WTC11 (cell line): Measurements from ENCODE around the gene CRB1.
"Not testable (repeated sequence)": the region's sequence is repeated elsewhere in the genome, so short reads cannot be mapped to it uniquely, and the experiment has no call there.

Experiments
- CREB1 ChIP-seq: sonication (generic); formaldehyde crosslinking; IDR thresholded peaks from 2 replicates; pipeline ENCODE4 v1.8.0; 2023; ENCODE audit warnings: mild to moderate bottlenecking, missing genetic modification reagents
- CTCF ChIP-seq: fragments of 200-600 bp; IDR thresholded peaks from 2 replicates; pipeline ENCODE4 v1.8.0; 2022; ENCODE audit warnings: antibody characterized with exemption
- FOXJ3 ChIP-seq: sonication (generic); formaldehyde crosslinking; IDR thresholded peaks from 2 replicates; pipeline ENCODE4 v1.9.0; 2021; ENCODE audit warnings: missing genetic modification reagents, mild to moderate bottlenecking, borderline replicate concordance
- FOXP4 ChIP-seq: sonication (generic); formaldehyde crosslinking; IDR thresholded peaks from 2 replicates; pipeline ENCODE4 v1.8.0; 2022; ENCODE audit warnings: mild to moderate bottlenecking, missing genetic modification reagents
- JUN ChIP-seq: sonication (generic); formaldehyde crosslinking; IDR thresholded peaks from 2 replicates; pipeline ENCODE4 v1.8.0; 2023; ENCODE audit warnings: mild to moderate bottlenecking, missing genetic modification reagents
- MAX ChIP-seq: sonication (generic); formaldehyde crosslinking; IDR thresholded peaks from 2 replicates; pipeline ENCODE4 v1.8.0; 2022; ENCODE audit warnings: mild to moderate bottlenecking, missing genetic modification reagents
- OVOL2 ChIP-seq: fragments of 250-450 bp; sonication (Bioruptor Pico); IDR thresholded peaks from 2 replicates; pipeline ENCODE4 v1.9.0; 2021; ENCODE audit warnings: mild to moderate bottlenecking, borderline replicate concordance
- SMAD3 ChIP-seq: sonication (generic); formaldehyde crosslinking; IDR thresholded peaks from 2 replicates; pipeline ENCODE4 v1.8.0; 2022; ENCODE audit warnings: missing genetic modification reagents, mild to moderate bottlenecking, borderline replicate concordance
- TCF7 ChIP-seq: sonication (generic); formaldehyde crosslinking; IDR thresholded peaks from 2 replicates; pipeline ENCODE4 v1.8.0; 2022; ENCODE audit warnings: mild to moderate bottlenecking, low read depth, missing genetic modification reagents, moderate library complexity
- USF2 ChIP-seq: sonication (generic); formaldehyde crosslinking; IDR thresholded peaks from 2 replicates; pipeline ENCODE4 v1.8.1; 2023; ENCODE audit warnings: mild to moderate bottlenecking, missing genetic modification reagents, moderate library complexity
- ZNF121 ChIP-seq: sonication (generic); formaldehyde crosslinking; IDR thresholded peaks from 2 replicates; pipeline ENCODE4 v1.8.0; 2023; ENCODE audit warnings: missing genetic modification reagents
- ZNF219 ChIP-seq: sonication (generic); formaldehyde crosslinking; IDR thresholded peaks from 2 replicates; pipeline ENCODE4 v1.8.0; 2023; ENCODE audit warnings: missing genetic modification reagents, mild to moderate bottlenecking, borderline replicate concordance
- TF ChIP-seq, protein P1 (sequence below): sonication (generic); formaldehyde crosslinking; conservative IDR thresholded peaks from 2 replicates; pipeline ENCODE4 v1.8.1; 2023; ENCODE audit warnings: mild to moderate bottlenecking, low read depth, missing genetic modification reagents, moderate library complexity

GRCh38 chr1:197405614-197406013 is 137.6 kb downstream of the CRB1 start:
- TF ChIP-seq CTCF; TCF7 (CRISPR knock-in tag); SMAD3 (CRISPR knock-in tag); ZNF219 (CRISPR knock-in tag); MAX (CRISPR knock-in tag); ZNF121 (CRISPR knock-in tag); USF2; CREB1; OVOL2 (CRISPR knock-in tag); FOXP4 (CRISPR knock-in tag); FOXJ3 (CRISPR knock-in tag); JUN (CRISPR knock-in tag): not testable (repeated sequence)
- TF ChIP-seq, protein P1, sequence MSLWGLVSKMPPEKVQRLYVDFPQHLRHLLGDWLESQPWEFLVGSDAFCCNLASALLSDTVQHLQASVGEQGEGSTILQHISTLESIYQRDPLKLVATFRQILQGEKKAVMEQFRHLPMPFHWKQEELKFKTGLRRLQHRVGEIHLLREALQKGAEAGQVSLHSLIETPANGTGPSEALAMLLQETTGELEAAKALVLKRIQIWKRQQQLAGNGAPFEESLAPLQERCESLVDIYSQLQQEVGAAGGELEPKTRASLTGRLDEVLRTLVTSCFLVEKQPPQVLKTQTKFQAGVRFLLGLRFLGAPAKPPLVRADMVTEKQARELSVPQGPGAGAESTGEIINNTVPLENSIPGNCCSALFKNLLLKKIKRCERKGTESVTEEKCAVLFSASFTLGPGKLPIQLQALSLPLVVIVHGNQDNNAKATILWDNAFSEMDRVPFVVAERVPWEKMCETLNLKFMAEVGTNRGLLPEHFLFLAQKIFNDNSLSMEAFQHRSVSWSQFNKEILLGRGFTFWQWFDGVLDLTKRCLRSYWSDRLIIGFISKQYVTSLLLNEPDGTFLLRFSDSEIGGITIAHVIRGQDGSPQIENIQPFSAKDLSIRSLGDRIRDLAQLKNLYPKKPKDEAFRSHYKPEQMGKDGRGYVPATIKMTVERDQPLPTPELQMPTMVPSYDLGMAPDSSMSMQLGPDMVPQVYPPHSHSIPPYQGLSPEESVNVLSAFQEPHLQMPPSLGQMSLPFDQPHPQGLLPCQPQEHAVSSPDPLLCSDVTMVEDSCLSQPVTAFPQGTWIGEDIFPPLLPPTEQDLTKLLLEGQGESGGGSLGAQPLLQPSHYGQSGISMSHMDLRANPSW (CRISPR knock-in tag) = not testable (repeated sequence)
